ENCODE results near the gene POFUT1. TPM values are rescaled to one million over a fixed set of nuclear protein-coding genes. Genes with fewer than 3 reads are reported as not detected.

POFUT1 gene
- total and polyA plus RNA-seq, 2 of the 8 experiments (the other 6 are each of a cell fraction or from before 2014, with no cell fraction given), result 19.4 to 24.4 TPM

GRCh38 chr20:32285082-32285620 lies 77.5 kb downstream of the POFUT1 start:
- H2BK120ac ChIP-seq (replicated peaks; ENCODE audit: low read depth, low read length), result no peak overlapping the region
- H4K91ac ChIP-seq (replicated peaks; ENCODE audit: insufficient read length, low read length), result no peak overlapping the region
- no peak overlapping the region for H3K23ac ChIP-seq (ENCODE audit: insufficient read length)
- H3K14ac ChIP-seq (ENCODE audit: insufficient read length), result no peak overlapping the region
- DNase-seq (ENCODE audit: low read depth in 1 of 2, low spot score in 2 of 2) (no peak), FAIRE-seq (no peak)
- H3K4me2 ChIP-seq (ENCODE audit: insufficient read depth in 1 of 2, low read depth in 2 of 2, low read length in 2 of 2), result no peak overlapping the region
- H2BK20ac ChIP-seq (ENCODE audit: low read length), result no peak overlapping the region
- no peaks in the 10 kb centered on the region for H3K27me3 ChIP-seq (replicated peaks in 1 of 4; ENCODE audit: control insufficient read depth in 3 of 4, extremely low read depth in 1 of 4, insufficient read depth in 3 of 4, low read length in 3 of 4)
- CTCF ChIA-PET (ENCODE audit: partially characterized antibody), result no interaction called here
- H2BK12ac ChIP-seq (ENCODE audit: low read depth, low read length), result no peak overlapping the region
- H3K4ac ChIP-seq (replicated peaks; ENCODE audit: insufficient read length, low read depth, low read length), result no peak overlapping the region
- H4K20me1 ChIP-seq (replicated peaks in 1 of 2; ENCODE audit: control insufficient read depth in 1 of 2, insufficient read depth in 2 of 2, low read length in 2 of 2), result peaks cover 0 to 5% of the 10 kb centered on the region in 2 experiments
- H3K18ac ChIP-seq (ENCODE audit: extremely low read depth, low read length), result no peak overlapping the region
- WGBS, 2 experiments (ENCODE audit: extremely low coverage in 1 of 2, insufficient coverage in 1 of 2, insufficient read length in 1 of 2, insufficient replicate concordance in 2 of 2, low coverage in 1 of 2, low lambda C conversion rate in 2 of 2, missing lambda C conversion rate in 1 of 2), result 75% methylated on average over 3 of the region's 3 CpGs; no CpG with 5 or more reads in 1 of the 2 experiments
- no peaks in the 10 kb centered on the region for H3K9me3 ChIP-seq (ENCODE audit: insufficient read depth in 2 of 2, low read depth in 1 of 2, low read length in 1 of 2)
- no peak overlapping the region for H3K56ac ChIP-seq (replicated peaks; ENCODE audit: insufficient read length, low read depth, low read length)
- TF ChIP-seq FOSL1 (IDR thresholded peaks at IDR 0.05; ENCODE audit: insufficient read depth, low read depth, low read length) (no peak), BCL11A (IDR thresholded peaks at IDR 0.05; ENCODE audit: low read depth in 2 of 2, low read length in 2 of 2) (no peak), KDM5A (IDR thresholded peaks at IDR 0.05; ENCODE audit: low read length) (no peak), CTBP2 (IDR thresholded peaks at IDR 0.05; ENCODE audit: borderline replicate concordance, insufficient read depth, insufficient read length, low read length) (no peak), POLR2AphosphoS5 (IDR thresholded peaks at IDR 0.05; ENCODE audit: low read depth, low read length) (no peak), MAFK (IDR thresholded peaks at IDR 0.05; ENCODE audit: low read depth, low read length) (no peak), CBX5 (IDR thresholded peaks at IDR 0.05; ENCODE audit: low read depth, low read length) (no peak), SRF (IDR thresholded peaks at IDR 0.05; ENCODE audit: low read depth, low read length) (no peak), RFX5 (IDR thresholded peaks at IDR 0.05; ENCODE audit: borderline replicate concordance, low read depth, low read length) (no peak), MAX (IDR thresholded peaks at IDR 0.05) (no peak), SP1 (IDR thresholded peaks at IDR 0.05; ENCODE audit: low read depth, low read length) (no peak), SAP30 (IDR thresholded peaks at IDR 0.05; ENCODE audit: insufficient read depth, insufficient replicate concordance, low read length) (no peak), BRCA1 (IDR thresholded peaks at IDR 0.05; ENCODE audit: low read depth, low read length) (no peak)
- H3K79me1 ChIP-seq (ENCODE audit: low read depth, low read length), result no peaks in the 10 kb centered on the region; the same call in 1 of the 2 replicates
- H2AFZ ChIP-seq (ENCODE audit: low read length), result no peak overlapping the region
- H4K8ac ChIP-seq (ENCODE audit: extremely low read depth, insufficient read depth, low read length), result no peak overlapping the region
- no peaks in the 10 kb centered on the region for H3K23me2 ChIP-seq (ENCODE audit: low read depth, low read length)
- H3K36me3 ChIP-seq (ENCODE audit: control insufficient read depth in 2 of 4, insufficient read depth in 4 of 4, low read length in 3 of 4), result no peaks in the 10 kb centered on the region
- no peak overlapping the region for H2AK5ac ChIP-seq (ENCODE audit: low read depth, low read length)
- POLR2A ChIA-PET (ENCODE audit: partially characterized antibody), result interaction anchor here (0.6 to 1.4 kb wide), 2 partner anchors 146 to 396 kb away, joined by 3 to 4 read pairs; no protein-coding TSS in a partner anchor
- no peak overlapping the region for H3K9ac ChIP-seq (replicated peaks in 1 of 4; ENCODE audit: extremely low read depth in 1 of 4, low read depth in 3 of 4, low read length in 3 of 4)
- H2BK15ac ChIP-seq (ENCODE audit: low read length), result no peak overlapping the region
- H2BK5ac ChIP-seq (ENCODE audit: low read depth, low read length), result no peak overlapping the region
- no peaks in the 10 kb centered on the region for H3K4me1 ChIP-seq (replicated peaks in 1 of 4; ENCODE audit: control insufficient read depth in 3 of 4, insufficient read depth in 4 of 4, low read length in 3 of 4)
- no peak overlapping the region for H3K27ac ChIP-seq (ENCODE audit: low read depth, low read length)
- H3K79me2 ChIP-seq (ENCODE audit: control insufficient read depth in 1 of 2, insufficient read depth in 2 of 2, low read length in 2 of 2), result no peaks in the 10 kb centered on the region
- no peak overlapping the region for H4K5ac ChIP-seq (ENCODE audit: insufficient read length, low read depth, low read length)
- no peak overlapping the region for H3K4me3 ChIP-seq (ENCODE audit: extremely low read depth in 1 of 4, insufficient read depth in 2 of 4, low read depth in 3 of 4, low read length in 4 of 4)
